GM15510 (cell line): ENCODE data around the gene FAM131A.

ENCODE experiments used
- POLR2A ChIP-seq: IDR thresholded peaks from 3 replicates; pipeline ENCODE4 v1.6.1; 2011; ENCODE audit warnings: borderline replicate concordance; ENCODE audit not compliant: insufficient read length; ENCODE audit errors: extremely low read depth

The FAM131A gene

GRCh38 chr3:184314363-184314699 lies 23.1 kb upstream of the FAM131A start, which contains the start of gene EIF4G1:
TSS of gene EIF4G1 (plus strand) at chr3:184314606. CDS start at chr3:184315797, 1,191 bp downstream.
- peak; percentile 80 for TF ChIP-seq POLR2A

- TF ChIP-seq POLR2A: no peak
These were observed 22.5 kb upstream of the FAM131A start for GRCh38 chr3:184314700-184315542.

GRCh38 chr3:184315543-184315867 lies 21.9 kb upstream of the FAM131A start:
- no peak for TF ChIP-seq POLR2A

- TF ChIP-seq POLR2A: no peak
These were observed 21.3 kb upstream of the FAM131A start for GRCh38 chr3:184315871-184316661.

- no peak for TF ChIP-seq POLR2A
These were observed 20.6 kb upstream of the FAM131A start for GRCh38 chr3:184316792-184317191.

GRCh38 chr3:184317201-184317600 lies 20.2 kb upstream of the FAM131A start:
- TF ChIP-seq POLR2A: no peak

GRCh38 chr3:184320104-184320445 lies 17.3 kb upstream of the FAM131A start:
- TF ChIP-seq POLR2A: no peak

GRCh38 chr3:184321666-184322065 lies 15.7 kb upstream of the FAM131A start:
- no peak for TF ChIP-seq POLR2A

- TF ChIP-seq POLR2A: no peak
These were observed 14.5 kb upstream of the FAM131A start for GRCh38 chr3:184322731-184323487.

GRCh38 chr3:184323696-184324095 lies 13.7 kb upstream of the FAM131A start:
- TF ChIP-seq POLR2A: no peak

- no peak for TF ChIP-seq POLR2A
These were observed 12.1 kb upstream of the FAM131A start for GRCh38 chr3:184325269-184325668.

- TF ChIP-seq POLR2A: no peak
These were observed 11.6 kb upstream of the FAM131A start for GRCh38 chr3:184325715-184326369.

- TF ChIP-seq POLR2A: no peak
These were observed 10.2 kb upstream of the FAM131A start for GRCh38 chr3:184327171-184327570.

GRCh38 chr3:184328516-184328915 lies 8.9 kb upstream of the FAM131A start:
- no peak for TF ChIP-seq POLR2A
